Neural progenitor cell (in vitro differentiated cells): Measurements from ENCODE around the gene IHH.

ENCODE experiments used
- EZH2phosphoT487 ChIP-seq: fragments of 200-600 bp; sonication (generic); IDR thresholded peaks from 2 replicates; pipeline ENCODE4 v1.6.1; 2017; ENCODE audit warnings: antibody characterized with exemption
- TF ChIP-seq, protein P1 (sequence below): fragments of 200-600 bp; sonication (generic); IDR thresholded peaks from 2 replicates; pipeline ENCODE4 v1.5.1; 2017; ENCODE audit warnings: antibody characterized with exemption, mild to moderate bottlenecking

DNA sequence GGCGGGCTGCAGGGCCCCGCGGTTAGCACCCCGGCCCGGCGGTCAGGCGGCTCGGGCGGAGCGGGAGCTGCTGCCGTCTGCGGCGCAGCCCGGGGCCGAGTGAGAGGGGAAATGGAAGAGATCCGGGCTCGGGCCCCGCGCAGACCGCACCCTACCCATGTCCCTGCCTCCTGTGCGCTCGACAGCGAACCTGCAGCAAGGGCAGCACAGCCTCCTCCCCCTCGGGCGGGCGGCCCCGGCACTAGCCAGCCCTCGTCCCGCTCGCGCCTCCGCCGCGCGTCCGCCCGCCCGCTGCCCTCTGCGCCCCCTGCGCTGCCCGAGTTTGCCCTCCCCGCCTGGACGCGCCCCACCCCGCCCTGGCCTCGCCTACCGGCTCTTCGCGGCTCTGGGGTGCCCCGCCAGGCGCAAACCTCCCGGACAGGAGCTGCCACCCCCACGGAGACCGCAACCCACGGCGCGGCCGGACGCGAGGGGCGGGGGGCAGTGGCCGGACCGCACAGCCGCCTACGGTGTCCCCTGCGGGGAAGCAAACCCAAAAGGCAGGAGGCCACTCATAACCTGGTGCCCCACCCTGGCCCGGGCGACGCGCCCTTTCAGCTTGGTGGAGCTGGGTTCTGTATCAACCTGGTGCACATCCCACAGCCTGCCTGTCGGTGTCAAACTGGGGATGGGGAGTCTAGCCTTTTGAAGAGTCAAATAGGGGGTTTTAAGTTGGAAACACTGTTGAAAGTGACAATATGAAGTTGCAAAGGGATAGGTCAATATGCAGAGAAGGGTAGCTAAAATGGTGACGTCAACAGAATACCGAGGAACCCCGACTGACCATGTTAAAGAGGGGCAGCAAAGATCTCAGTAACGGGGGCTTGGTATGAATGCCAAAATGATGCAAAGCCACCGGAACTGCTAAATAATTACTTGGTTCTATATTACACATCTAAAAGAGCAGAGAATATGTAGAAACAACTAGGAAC lies at the start of gene IHH:
- peak; percentile 95 for TF ChIP-seq EZH2phosphoT487
- TF ChIP-seq, protein P1, sequence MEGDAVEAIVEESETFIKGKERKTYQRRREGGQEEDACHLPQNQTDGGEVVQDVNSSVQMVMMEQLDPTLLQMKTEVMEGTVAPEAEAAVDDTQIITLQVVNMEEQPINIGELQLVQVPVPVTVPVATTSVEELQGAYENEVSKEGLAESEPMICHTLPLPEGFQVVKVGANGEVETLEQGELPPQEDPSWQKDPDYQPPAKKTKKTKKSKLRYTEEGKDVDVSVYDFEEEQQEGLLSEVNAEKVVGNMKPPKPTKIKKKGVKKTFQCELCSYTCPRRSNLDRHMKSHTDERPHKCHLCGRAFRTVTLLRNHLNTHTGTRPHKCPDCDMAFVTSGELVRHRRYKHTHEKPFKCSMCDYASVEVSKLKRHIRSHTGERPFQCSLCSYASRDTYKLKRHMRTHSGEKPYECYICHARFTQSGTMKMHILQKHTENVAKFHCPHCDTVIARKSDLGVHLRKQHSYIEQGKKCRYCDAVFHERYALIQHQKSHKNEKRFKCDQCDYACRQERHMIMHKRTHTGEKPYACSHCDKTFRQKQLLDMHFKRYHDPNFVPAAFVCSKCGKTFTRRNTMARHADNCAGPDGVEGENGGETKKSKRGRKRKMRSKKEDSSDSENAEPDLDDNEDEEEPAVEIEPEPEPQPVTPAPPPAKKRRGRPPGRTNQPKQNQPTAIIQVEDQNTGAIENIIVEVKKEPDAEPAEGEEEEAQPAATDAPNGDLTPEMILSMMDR, result no peak
